Endothelial cell of umbilical vein (primary cell): ENCODE data around the gene CEP20.

Source experiments
- CTCF ChIP-seq, 2 donors: IDR thresholded peaks; 1 replicate in 1 of 2; 2 replicates in 1 of 2; pipeline ENCODE4 v1.5.1; 2011; ENCODE audit warnings: low read length in 2 of 2, mild to moderate bottlenecking in 2 of 2, moderate library complexity in 2 of 2, control low read depth in 1 of 2, inconsistent platforms in 1 of 2, low read depth in 1 of 2; ENCODE audit not compliant: insufficient read depth in 1 of 2; ENCODE audit errors: extremely low read depth in 1 of 2
- EZH2 ChIP-seq: IDR thresholded peaks from 2 replicates; pipeline ENCODE4 v1.6.1; 2012; ENCODE audit warnings: borderline replicate concordance, low read depth, mild to moderate bottlenecking, moderate library complexity, low read length, inconsistent platforms; ENCODE audit not compliant: severe bottlenecking
- FOS ChIP-seq: IDR thresholded peaks from 2 replicates; pipeline ENCODE4 v1.6.1; 2011; ENCODE audit warnings: mild to moderate bottlenecking, low read length, moderate library complexity, borderline replicate concordance; ENCODE audit not compliant: insufficient read depth
- JUN ChIP-seq: IDR thresholded peaks from 2 replicates; pipeline ENCODE4 v1.6.1; 2011; ENCODE audit warnings: borderline replicate concordance, low read depth; ENCODE audit not compliant: insufficient read length, insufficient read depth
- MAX ChIP-seq: IDR thresholded peaks from 2 replicates; pipeline ENCODE4 v1.6.1; 2011; ENCODE audit not compliant: insufficient read depth, insufficient read length
- POLR2A ChIP-seq: IDR thresholded peaks from 2 replicates; pipeline ENCODE4 v1.6.1; 2012; ENCODE audit warnings: low read depth, mild to moderate bottlenecking, control low read depth, low read length
- POLR2AphosphoS5 ChIP-seq: IDR thresholded peaks from 2 replicates; pipeline ENCODE4 v1.6.1; 2012; ENCODE audit warnings: low read depth, mild to moderate bottlenecking, control low read depth, low read length, moderate library complexity; ENCODE audit not compliant: insufficient read depth

- no peak for TF ChIP-seq EZH2
- no peak for TF ChIP-seq JUN
- no peak for TF ChIP-seq CTCF (IDR thresholded peaks at IDR 0.05; ENCODE audit: extremely low read depth in 1 of 2, insufficient read depth in 1 of 2, low read depth in 1 of 2, low read length in 2 of 2)
- TF ChIP-seq POLR2A: no peak
- TF ChIP-seq POLR2AphosphoS5: no peak
- TF ChIP-seq FOS: no peak
- no peak for TF ChIP-seq MAX
Observed at GRCh38 chr16:15887283-15887682, 1.1 kb downstream of the CEP20 start.
